Calu3 (cell line): Measurements from ENCODE around the gene THAP4. TPM values are rescaled to one million over a fixed set of nuclear protein-coding genes. Genes with fewer than 3 reads are reported as not detected.

Experiments used
- BruUV-seq: library from RNA; stranded (reverse); fragments of 400-500 nt; replicated peaks from 2 replicates; lab custom pipeline; 2021; lab: Mats Ljungman, UMichigan
- CTCF ChIA-PET: fragments of 300-600 bp; sonication (Branson Sonifier 250); formaldehyde crosslinking; loops from one replicate; lab custom pipeline; 2022; ENCODE audit warnings: antibody characterized with exemption; lab: Charles Lee
- DNase-seq: peaks from one replicate; pipeline ENCODE4 v3.0.0; 2022
- H3K27ac Mint-ChIP-seq: one replicate; pipeline ENCODE4 v1.8.0; 2022; ENCODE audit warnings: mixed read lengths; ENCODE audit not compliant: unreplicated experiment
- H3K27me3 Mint-ChIP-seq: one replicate; pipeline ENCODE4 v1.8.0; 2022; ENCODE audit warnings: mixed read lengths; ENCODE audit not compliant: unreplicated experiment
- H3K36me3 Mint-ChIP-seq: one replicate; pipeline ENCODE4 v1.8.0; 2022; ENCODE audit warnings: mild to moderate bottlenecking, moderate library complexity, mixed read lengths; ENCODE audit not compliant: insufficient read depth, unreplicated experiment
- H3K4me1 Mint-ChIP-seq: one replicate; pipeline ENCODE4 v1.8.0; 2022; ENCODE audit warnings: mild to moderate bottlenecking, low read depth, mixed read lengths; ENCODE audit not compliant: unreplicated experiment
- H3K4me3 Mint-ChIP-seq: one replicate; pipeline ENCODE4 v1.8.0; 2022; ENCODE audit warnings: mild to moderate bottlenecking, low read depth, moderate library complexity, mixed read lengths; ENCODE audit not compliant: unreplicated experiment
- H3K9me3 Mint-ChIP-seq: one replicate; pipeline ENCODE4 v1.8.0; 2022; ENCODE audit warnings: low read depth, mixed read lengths; ENCODE audit not compliant: unreplicated experiment
- intact Hi-C: fragments of 100-400 bp; cut with micrococcal nuclease; formaldehyde crosslinking; loops from one replicate; pipeline ENCODE4 v1.10.0; 2022; ENCODE audit not compliant: unreplicated experiment
- total RNA-seq: library from RNA; stranded (reverse); gene quantifications from 2 replicates; pipeline ENCODE4 v1.2.3, GENCODE V29; 2022
- TF ChIP-seq, protein P1 (sequence below): fragments of 200-600 bp; IDR thresholded peaks from one replicate; pipeline ENCODE4 v1.8.0; 2022; ENCODE audit warnings: antibody characterized with exemption; ENCODE audit not compliant: unreplicated experiment

Gene THAP4
- total RNA-seq, 1 experiment from 2014 or later: 57.5 TPM

GRCh38 chr2:241545523-241546473 lies 91.2 kb downstream of the THAP4 start:
- DNase-seq: no peak
- no peaks in the 10 kb centered on the region for H3K36me3 Mint-ChIP-seq
- BruUV-seq: no TSS peak
- H3K9me3 Mint-ChIP-seq: no peaks in the 10 kb centered on the region
- CTCF ChIA-PET: no interaction called here
- TF ChIP-seq, protein P1, sequence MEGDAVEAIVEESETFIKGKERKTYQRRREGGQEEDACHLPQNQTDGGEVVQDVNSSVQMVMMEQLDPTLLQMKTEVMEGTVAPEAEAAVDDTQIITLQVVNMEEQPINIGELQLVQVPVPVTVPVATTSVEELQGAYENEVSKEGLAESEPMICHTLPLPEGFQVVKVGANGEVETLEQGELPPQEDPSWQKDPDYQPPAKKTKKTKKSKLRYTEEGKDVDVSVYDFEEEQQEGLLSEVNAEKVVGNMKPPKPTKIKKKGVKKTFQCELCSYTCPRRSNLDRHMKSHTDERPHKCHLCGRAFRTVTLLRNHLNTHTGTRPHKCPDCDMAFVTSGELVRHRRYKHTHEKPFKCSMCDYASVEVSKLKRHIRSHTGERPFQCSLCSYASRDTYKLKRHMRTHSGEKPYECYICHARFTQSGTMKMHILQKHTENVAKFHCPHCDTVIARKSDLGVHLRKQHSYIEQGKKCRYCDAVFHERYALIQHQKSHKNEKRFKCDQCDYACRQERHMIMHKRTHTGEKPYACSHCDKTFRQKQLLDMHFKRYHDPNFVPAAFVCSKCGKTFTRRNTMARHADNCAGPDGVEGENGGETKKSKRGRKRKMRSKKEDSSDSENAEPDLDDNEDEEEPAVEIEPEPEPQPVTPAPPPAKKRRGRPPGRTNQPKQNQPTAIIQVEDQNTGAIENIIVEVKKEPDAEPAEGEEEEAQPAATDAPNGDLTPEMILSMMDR: no peak
- no peaks in the 10 kb centered on the region for H3K27me3 Mint-ChIP-seq
- H3K4me3 Mint-ChIP-seq: no peak overlapping the region
- no peaks in the 10 kb centered on the region for H3K4me1 Mint-ChIP-seq
- intact Hi-C loops: no loop called here
- no peak overlapping the region for H3K27ac Mint-ChIP-seq

- intact Hi-C loops: no loop called here
- CTCF ChIA-PET: no interaction called here
- no peak overlapping the region for H3K27ac Mint-ChIP-seq
- no peaks in the 10 kb centered on the region for H3K4me1 Mint-ChIP-seq
- H3K4me3 Mint-ChIP-seq: no peak overlapping the region
- no peaks in the 10 kb centered on the region for H3K9me3 Mint-ChIP-seq
- no peaks in the 10 kb centered on the region for H3K36me3 Mint-ChIP-seq
- DNase-seq: no peak
- no TSS peak for BruUV-seq
- TF ChIP-seq, protein P1: no peak
- no peaks in the 10 kb centered on the region for H3K27me3 Mint-ChIP-seq
Observed at GRCh38 chr2:241545106-241545505, 91.9 kb downstream of the THAP4 start.

DNA sequence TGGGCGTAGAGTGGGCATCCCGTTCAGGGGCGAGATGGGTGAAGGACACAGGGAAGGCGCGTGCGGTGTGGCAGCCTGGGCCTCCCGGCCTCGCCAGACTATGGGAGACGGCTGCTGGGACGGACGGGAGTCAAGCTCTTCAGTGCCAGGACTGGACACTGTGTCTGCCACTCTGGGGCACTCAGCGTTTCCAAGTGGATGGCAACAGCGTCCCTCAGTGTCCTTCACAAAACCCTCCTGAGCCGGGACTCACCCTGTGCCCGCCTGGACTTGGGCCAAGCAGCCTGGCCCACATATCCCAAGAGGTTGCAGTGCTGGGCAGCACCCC lies 94.7 kb downstream of the THAP4 start:
- peaks cover 13% of the 10 kb centered on the region for H3K27me3 Mint-ChIP-seq
- intact Hi-C loops: no loop called here
- DNase-seq: no peak

GRCh38 chr2:241541564-241542277 lies 95.2 kb downstream of the THAP4 start:
- TF ChIP-seq, protein P1: no peak
- CTCF ChIA-PET: interaction anchor here (0.6 kb wide), 1 partner anchor 18 kb away, joined by 4 read pairs; no protein-coding TSS in a partner anchor
- Mint-ChIP-seq H3K9me3 (no peaks in the 10 kb centered on the region), H3K4me3 (peak overlapping the region; percentile 63), H3K4me1 (no peaks in the 10 kb centered on the region), H3K27me3 (peaks cover 13% of the 10 kb centered on the region), H3K27ac (no peak overlapping the region), H3K36me3 (no peaks in the 10 kb centered on the region)
- intact Hi-C loops: no loop called here
- no peak for DNase-seq
- BruUV-seq: no TSS peak

More for the DNA sequence above, 94.7 kb downstream of the THAP4 start:
- no TSS peak for BruUV-seq
- no peak overlapping the region for H3K27ac Mint-ChIP-seq
- H3K9me3 Mint-ChIP-seq: no peaks in the 10 kb centered on the region
- no peaks in the 10 kb centered on the region for H3K36me3 Mint-ChIP-seq
- no peaks in the 10 kb centered on the region for H3K4me1 Mint-ChIP-seq
- TF ChIP-seq, protein P1: no peak
- H3K4me3 Mint-ChIP-seq: no peak overlapping the region
- CTCF ChIA-PET: interaction anchor here (0.6 kb wide), 2 partner anchors 18 to 88 kb away, joined by 4 to 6 read pairs; no protein-coding TSS in a partner anchor
